IPS-18a (cell line): ENCODE measurements around the gene S100B.

Source experiments
- H3K27ac ChIP-seq: one replicate; pipeline ENCODE4 v1.5.1; 2013; ENCODE audit warnings: low read length
- H3K27me3 ChIP-seq: one replicate; pipeline ENCODE4 v1.6.1; 2013; ENCODE audit warnings: mild to moderate bottlenecking, low read length; ENCODE audit not compliant: control insufficient read depth, insufficient read depth
- H3K36me3 ChIP-seq: one replicate; pipeline ENCODE4 v1.6.1; 2013; ENCODE audit warnings: low read depth, low read length; ENCODE audit not compliant: control insufficient read depth
- H3K4me1 ChIP-seq: one replicate; pipeline ENCODE4 v1.6.1; 2013; ENCODE audit warnings: low read depth, low read length; ENCODE audit not compliant: control insufficient read depth
- H3K4me3 ChIP-seq: one replicate; pipeline ENCODE4 v1.5.1; 2013; ENCODE audit warnings: low read length
- H3K9ac ChIP-seq: one replicate; pipeline ENCODE4 v1.6.1; 2013; ENCODE audit warnings: mild to moderate bottlenecking, low read length, moderate library complexity
- H3K9me3 ChIP-seq: one replicate; pipeline ENCODE4 v1.6.1; 2013; ENCODE audit warnings: low read depth, low read length; ENCODE audit not compliant: control insufficient read depth

S100B gene

DNA sequence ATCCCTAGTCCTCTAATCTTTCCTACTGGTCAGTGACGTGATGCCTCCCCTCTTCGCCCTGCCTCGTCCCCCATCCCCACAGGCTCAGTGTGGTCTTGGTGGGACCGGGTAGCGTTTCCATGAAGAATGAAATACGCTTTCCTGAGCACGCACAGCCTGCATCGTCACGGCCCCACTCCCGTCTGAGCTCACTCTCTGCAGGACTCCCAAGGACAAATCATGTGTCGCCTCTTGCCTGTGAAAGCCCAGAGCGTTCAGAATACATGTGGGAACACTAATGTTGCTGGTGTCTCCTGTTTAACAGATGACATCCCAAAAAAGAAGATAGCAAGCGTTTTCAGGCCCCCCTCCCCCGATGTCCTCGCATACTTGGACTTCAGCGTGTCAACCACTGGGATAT is 49.2 kb downstream of the S100B start:
- Histone ChIP-seq H3K36me3 (peaks cover 7% of the 10 kb centered on the region), H3K9ac (no peak overlapping the region)

GRCh38 chr21:46555225-46555617 is 49.7 kb downstream of the S100B start:
- H3K27me3 ChIP-seq, result no peaks in the 10 kb centered on the region
- no peaks in the 10 kb centered on the region for H3K9me3 ChIP-seq
- no peak overlapping the region for H3K27ac ChIP-seq
- H3K9ac ChIP-seq, result no peak overlapping the region
- H3K4me1 ChIP-seq, result no peaks in the 10 kb centered on the region
- H3K36me3 ChIP-seq, result peaks cover 7% of the 10 kb centered on the region
- no peak overlapping the region for H3K4me3 ChIP-seq

More for the DNA sequence above, 49.2 kb downstream of the S100B start:
- H3K27ac ChIP-seq, result no peak overlapping the region
- H3K9me3 ChIP-seq, result no peaks in the 10 kb centered on the region
- no peaks in the 10 kb centered on the region for H3K27me3 ChIP-seq
- H3K4me1 ChIP-seq, result no peaks in the 10 kb centered on the region
- H3K4me3 ChIP-seq, result no peak overlapping the region

GRCh38 chr21:46554431-46555224 is 50.3 kb downstream of the S100B start:
- Histone ChIP-seq H3K4me1 (no peaks in the 10 kb centered on the region), H3K9ac (no peak overlapping the region), H3K27me3 (no peaks in the 10 kb centered on the region), H3K36me3 (peaks cover 7% of the 10 kb centered on the region), H3K9me3 (no peaks in the 10 kb centered on the region), H3K27ac (no peak overlapping the region), H3K4me3 (no peak overlapping the region)

DNA sequence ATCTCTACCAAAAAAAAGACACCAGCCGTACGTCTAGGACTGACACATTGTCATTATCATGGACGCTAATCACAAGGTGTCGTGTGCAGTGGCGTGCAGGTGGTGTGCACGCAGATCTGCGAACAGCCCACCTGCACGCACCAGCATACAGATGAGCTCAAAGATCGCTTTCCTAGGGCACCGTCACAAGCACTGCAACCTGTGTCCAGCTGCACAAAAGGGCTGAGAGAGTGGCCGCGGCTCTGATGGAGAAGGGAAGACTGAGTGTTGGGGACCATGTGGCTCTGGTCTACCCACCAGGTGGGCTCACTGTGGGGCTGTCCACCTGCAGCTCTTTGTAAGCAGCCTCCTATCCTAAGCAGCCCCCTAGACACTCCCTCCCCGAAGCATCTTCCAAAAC is 50.9 kb downstream of the S100B start:
- Histone ChIP-seq H3K9ac (no peak overlapping the region), H3K36me3 (peaks cover 7% of the 10 kb centered on the region), H3K9me3 (no peaks in the 10 kb centered on the region), H3K27me3 (no peaks in the 10 kb centered on the region), H3K4me3 (no peak overlapping the region), H3K4me1 (no peaks in the 10 kb centered on the region), H3K27ac (no peak overlapping the region)

- no peaks in the 10 kb centered on the region for H3K9me3 ChIP-seq
- no peak overlapping the region for H3K4me3 ChIP-seq
- H3K36me3 ChIP-seq, result peaks cover 7% of the 10 kb centered on the region
- no peaks in the 10 kb centered on the region for H3K27me3 ChIP-seq
- H3K27ac ChIP-seq, result no peak overlapping the region
- H3K4me1 ChIP-seq, result no peaks in the 10 kb centered on the region
- H3K9ac ChIP-seq, result no peak overlapping the region
Observed at GRCh38 chr21:46552865-46553379, 52.0 kb downstream of the S100B start.

GRCh38 chr21:46552274-46552673 is 52.6 kb downstream of the S100B start:
- Histone ChIP-seq H3K9ac (no peak overlapping the region), H3K4me1 (no peaks in the 10 kb centered on the region), H3K9me3 (no peaks in the 10 kb centered on the region), H3K4me3 (no peak overlapping the region), H3K36me3 (peaks cover 5% of the 10 kb centered on the region), H3K27me3 (no peaks in the 10 kb centered on the region), H3K27ac (no peak overlapping the region)

GRCh38 chr21:46551636-46552241 is 53.1 kb downstream of the S100B start:
- no peak overlapping the region for H3K27ac ChIP-seq
- H3K4me3 ChIP-seq, result no peak overlapping the region
- H3K9ac ChIP-seq, result no peak overlapping the region
- H3K27me3 ChIP-seq, result no peaks in the 10 kb centered on the region
- H3K4me1 ChIP-seq, result no peaks in the 10 kb centered on the region
- H3K36me3 ChIP-seq, result peaks cover 4% of the 10 kb centered on the region
- no peaks in the 10 kb centered on the region for H3K9me3 ChIP-seq

DNA sequence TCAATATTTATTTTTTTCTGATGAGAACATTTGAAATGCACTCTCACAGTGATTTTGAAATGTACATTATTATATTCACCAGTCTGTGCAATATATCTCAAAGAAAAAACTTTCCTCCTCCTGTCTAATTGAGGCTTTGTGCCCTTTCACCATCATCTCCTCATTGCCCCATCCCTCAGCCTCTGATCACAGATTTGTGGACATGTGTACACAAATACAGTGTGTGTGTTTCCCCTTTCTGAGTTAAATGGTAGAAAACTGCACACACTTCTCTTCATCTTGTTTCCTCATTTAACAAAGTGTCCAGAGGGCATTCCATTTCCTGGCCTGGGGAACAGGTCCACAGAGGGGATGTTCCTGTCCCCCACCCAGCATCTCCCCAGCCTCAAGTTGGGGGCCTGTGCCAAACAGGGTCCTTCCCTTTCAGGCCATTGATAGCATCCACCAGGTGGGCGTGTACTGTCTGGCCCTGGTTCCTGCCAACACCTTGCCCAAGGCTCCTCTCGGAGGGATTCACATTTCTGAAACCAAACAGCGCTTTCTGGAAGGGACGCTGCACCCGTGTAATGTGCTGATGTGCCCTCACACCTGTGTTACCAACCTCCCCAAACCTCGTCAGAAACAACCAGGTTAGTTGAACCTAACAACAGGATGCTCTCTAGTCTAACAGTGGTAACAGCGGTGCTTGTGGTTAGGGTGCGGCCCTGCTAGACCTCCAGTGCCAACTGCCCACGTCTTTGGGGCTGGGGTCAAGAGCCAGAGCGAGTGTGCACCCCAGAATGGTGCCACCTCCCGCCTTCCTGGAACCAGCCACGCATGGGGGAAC is 54.6 kb downstream of the S100B start:
- Histone ChIP-seq H3K9ac (no peak overlapping the region), H3K27me3 (no peaks in the 10 kb centered on the region), H3K27ac (no peak overlapping the region), H3K4me3 (no peak overlapping the region), H3K36me3 (peaks cover 4% of the 10 kb centered on the region), H3K9me3 (no peaks in the 10 kb centered on the region), H3K4me1 (no peaks in the 10 kb centered on the region)

DNA sequence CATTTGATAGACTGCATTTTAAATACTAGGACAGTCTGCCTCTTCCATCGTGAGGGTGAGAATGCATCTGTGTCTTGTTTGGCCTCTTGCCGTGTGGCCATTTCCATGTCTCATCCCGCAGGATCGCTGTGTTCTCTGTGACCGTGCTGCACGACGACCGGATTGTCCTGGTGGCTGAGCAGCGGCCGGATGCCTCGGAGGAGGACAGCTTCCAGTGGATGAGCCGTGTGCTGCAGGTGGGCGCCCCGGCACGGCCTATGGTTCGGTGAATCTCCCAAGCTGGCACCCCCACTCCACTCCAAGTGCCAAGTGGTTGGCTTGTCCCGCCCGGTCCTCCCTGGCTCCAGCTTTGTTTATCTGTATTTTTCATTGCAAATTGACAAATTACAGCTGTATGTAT is 55.2 kb downstream of the S100B start:
- Histone ChIP-seq H3K9me3 (no peaks in the 10 kb centered on the region), H3K4me3 (no peak overlapping the region), H3K36me3 (peaks cover 8% of the 10 kb centered on the region), H3K9ac (no peak overlapping the region), H3K27ac (no peak overlapping the region), H3K4me1 (no peaks in the 10 kb centered on the region), H3K27me3 (no peaks in the 10 kb centered on the region)
